ENCODE data around the gene STBD1. TPM values are rescaled to one million over a fixed set of nuclear protein-coding genes. Genes with fewer than 3 reads are reported as not detected.

STBD1 gene
- total RNA-seq, 4 donors from 2014 or later = 0.89 to 2.3 (median 1.1) TPM

DNA sequence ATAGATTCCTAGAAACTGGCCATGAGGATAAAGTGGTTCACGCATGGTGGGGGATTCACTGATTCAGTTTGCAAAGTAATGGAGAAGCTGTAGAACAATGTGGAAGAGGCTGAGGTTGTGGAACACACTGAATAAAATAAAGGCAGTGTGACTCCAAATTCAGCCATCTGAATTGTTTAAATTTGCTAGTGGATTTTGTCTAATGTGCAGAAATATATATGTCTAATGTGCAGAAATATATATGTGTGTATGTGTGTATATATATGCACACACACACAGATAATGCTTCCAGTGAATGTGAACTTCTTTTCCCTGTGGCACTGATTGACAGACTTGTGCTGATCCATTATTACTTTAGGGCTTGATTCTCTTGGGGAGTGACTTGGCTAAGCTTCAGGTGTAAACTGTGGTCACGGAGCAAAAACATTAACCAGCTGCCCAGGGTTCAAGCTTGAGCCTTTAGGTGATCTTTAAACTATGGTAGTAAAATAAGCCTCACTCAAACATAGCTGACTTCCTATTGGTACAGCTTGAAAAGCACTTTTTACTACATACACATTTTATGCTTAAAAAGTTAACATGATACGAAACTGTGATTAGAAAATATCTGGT lies 3.5 kb downstream of the STBD1 start:
- WGBS, 2 donors = 82 to 86% methylated on average over 3 of the region's 3 CpGs
- DNase-seq (ENCODE audit: low spot score in 2 of 2) = no peak
- intact Hi-C loops (cut with DNase I; ENCODE audit: low total_unique reads) = no loop called here
- H3K4me3 ChIP-seq (ENCODE audit: low read depth, poor library complexity, severe bottlenecking) = no peak overlapping the region
- TF ChIP-seq, protein P1, sequence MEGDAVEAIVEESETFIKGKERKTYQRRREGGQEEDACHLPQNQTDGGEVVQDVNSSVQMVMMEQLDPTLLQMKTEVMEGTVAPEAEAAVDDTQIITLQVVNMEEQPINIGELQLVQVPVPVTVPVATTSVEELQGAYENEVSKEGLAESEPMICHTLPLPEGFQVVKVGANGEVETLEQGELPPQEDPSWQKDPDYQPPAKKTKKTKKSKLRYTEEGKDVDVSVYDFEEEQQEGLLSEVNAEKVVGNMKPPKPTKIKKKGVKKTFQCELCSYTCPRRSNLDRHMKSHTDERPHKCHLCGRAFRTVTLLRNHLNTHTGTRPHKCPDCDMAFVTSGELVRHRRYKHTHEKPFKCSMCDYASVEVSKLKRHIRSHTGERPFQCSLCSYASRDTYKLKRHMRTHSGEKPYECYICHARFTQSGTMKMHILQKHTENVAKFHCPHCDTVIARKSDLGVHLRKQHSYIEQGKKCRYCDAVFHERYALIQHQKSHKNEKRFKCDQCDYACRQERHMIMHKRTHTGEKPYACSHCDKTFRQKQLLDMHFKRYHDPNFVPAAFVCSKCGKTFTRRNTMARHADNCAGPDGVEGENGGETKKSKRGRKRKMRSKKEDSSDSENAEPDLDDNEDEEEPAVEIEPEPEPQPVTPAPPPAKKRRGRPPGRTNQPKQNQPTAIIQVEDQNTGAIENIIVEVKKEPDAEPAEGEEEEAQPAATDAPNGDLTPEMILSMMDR (IDR thresholded peaks at IDR 0.05) = no peak

DNA sequence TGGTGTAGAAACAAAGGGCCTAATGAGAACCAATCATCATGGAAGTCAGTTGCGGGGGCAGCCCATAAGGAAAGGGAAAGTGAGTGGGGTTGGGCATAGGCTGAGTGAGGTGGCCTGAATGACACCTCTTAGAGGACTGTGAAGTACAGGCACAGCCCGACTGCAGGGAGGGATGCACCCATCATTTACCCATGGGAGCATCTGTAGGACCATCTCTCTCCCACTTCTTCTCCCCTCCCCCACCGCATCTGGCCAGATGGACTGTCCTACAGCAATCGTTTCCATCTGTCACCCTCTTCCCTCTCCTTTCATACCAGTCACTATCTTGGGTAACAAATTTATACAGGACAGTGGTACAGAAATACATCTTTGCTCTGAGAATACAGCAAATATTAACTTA lies 4.2 kb downstream of the STBD1 start:
- H3K4me3 ChIP-seq (ENCODE audit: low read depth, poor library complexity, severe bottlenecking) = no peak overlapping the region
- DNase-seq (ENCODE audit: low spot score in 2 of 2) = no peak
- WGBS, 2 donors = 74 to 79% methylated on average over 4 of the region's 4 CpGs
- intact Hi-C loops (cut with DNase I; ENCODE audit: low total_unique reads) = no loop called here
- TF ChIP-seq, protein P1 (IDR thresholded peaks at IDR 0.05) = no peak

DNA sequence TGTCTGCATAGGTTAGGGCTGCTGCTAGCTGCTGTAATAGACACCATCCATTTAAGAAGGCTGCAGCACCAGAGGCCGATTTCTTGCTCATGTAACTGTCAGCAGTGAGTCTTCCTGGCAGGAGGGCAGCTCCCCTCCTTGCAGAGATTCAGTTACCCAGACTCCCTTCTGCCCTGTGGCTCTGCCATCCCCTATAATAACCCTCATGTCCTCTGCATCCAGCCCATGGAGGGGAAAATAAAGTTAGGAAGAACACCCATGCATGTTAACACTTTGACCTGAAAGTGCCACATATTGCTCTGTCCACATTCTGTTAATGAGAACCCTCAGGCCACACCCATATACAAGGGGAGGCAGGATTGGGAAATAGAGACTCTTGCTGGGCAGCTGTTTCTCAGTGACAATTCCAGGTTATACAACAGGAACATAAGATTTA lies 5.4 kb downstream of the STBD1 start:
- DNase-seq (ENCODE audit: low spot score in 2 of 2) = no peak
- TF ChIP-seq, protein P1 (IDR thresholded peaks at IDR 0.05) = no peak
- WGBS, 2 donors = 38 to 39% methylated on average over 1 of the region's 1 CpG
- no peak overlapping the region for H3K4me3 ChIP-seq (ENCODE audit: low read depth, poor library complexity, severe bottlenecking)
- intact Hi-C loops (cut with DNase I; ENCODE audit: low total_unique reads) = no loop called here

DNA sequence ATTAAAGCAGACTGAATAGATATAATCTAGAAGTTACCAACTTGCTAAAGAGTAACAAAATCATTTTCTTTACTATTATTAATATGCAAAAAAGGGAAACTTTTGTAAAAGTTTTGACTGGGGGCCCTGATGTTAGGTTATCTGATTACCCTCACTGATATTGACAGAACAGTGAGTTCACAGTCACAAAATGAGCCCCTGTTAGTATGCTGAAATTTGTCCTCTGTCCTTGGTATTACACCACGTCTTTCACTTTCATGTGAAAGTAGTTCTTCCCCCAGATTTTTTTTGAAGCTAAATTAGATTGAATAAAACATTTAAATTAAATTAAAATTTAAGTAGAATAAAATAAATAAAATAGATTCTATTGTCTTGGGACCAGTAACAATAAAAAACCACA lies 5.9 kb downstream of the STBD1 start:
- 54 to 73% methylated on average over 1 of the region's 1 CpG for WGBS, 2 donors
- no peak overlapping the region for H3K4me3 ChIP-seq (ENCODE audit: low read depth, poor library complexity, severe bottlenecking)
- TF ChIP-seq, protein P1 (IDR thresholded peaks at IDR 0.05) = no peak
- no peak for TF ChIP-seq POLR2A (IDR thresholded peaks at IDR 0.05)
- intact Hi-C loops (cut with DNase I; ENCODE audit: low total_unique reads) = no loop called here
- no peak for DNase-seq (ENCODE audit: low spot score in 2 of 2)

DNA sequence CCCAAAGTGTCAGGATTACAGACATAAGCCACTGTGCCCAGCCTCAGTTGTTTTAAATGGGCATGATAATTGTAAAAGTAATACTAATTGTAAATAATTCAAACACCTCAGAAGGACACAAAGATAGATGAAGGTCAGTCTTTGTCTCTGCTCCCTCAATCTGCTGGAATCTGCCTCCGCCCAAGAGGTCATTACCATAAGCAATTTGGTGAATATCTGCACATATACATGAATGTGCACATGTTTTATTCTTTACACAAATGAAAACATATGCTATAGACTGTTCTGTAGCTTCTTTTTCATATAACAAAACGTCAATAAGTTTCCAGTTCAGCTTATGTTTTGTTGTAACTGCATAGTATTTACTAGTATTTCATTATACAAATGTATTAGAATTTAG lies 7.0 kb downstream of the STBD1 start:
- no peak for DNase-seq (ENCODE audit: low spot score in 2 of 2)
- intact Hi-C loops (cut with DNase I; ENCODE audit: low total_unique reads) = no loop called here
- 74 to 84% methylated on average over 2 of the region's 2 CpGs for WGBS, 2 donors
- no peak overlapping the region for H3K4me3 ChIP-seq (ENCODE audit: low read depth, poor library complexity, severe bottlenecking)
- no peak for TF ChIP-seq POLR2A (IDR thresholded peaks at IDR 0.05)
- TF ChIP-seq, protein P1 (IDR thresholded peaks at IDR 0.05) = no peak

DNA sequence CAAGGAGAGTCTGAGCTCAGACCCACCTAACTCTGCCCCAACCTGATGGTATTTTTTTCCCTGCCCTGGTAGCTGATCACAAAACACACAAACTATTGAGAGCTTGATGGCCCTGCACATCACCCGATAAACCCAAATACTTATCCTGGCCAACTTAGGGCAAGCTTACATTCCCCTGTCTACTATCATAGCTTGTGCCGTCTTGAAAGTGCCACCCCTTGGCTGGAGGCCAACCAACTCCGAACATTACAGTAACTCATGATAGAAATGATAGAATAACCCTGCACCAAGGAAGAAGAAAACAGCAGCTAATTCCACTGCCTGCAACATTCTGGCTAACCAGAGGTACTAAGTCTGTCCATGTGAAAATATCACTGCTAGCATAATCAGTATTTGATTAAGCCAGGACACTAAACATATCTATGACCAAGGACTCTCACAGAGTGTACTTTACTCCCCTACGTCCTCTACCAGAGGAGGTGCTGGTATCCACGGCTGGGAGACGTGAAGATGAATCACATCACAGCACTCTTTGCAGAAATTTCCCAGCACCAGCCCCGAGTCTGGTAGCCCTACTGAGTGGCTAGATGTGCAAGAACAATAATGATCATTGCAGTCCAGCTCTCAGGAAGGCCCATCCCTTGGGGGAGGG lies 8.9 kb downstream of the STBD1 start:
- no peak for DNase-seq (ENCODE audit: low spot score in 2 of 2)
- no peak for TF ChIP-seq POLR2A (IDR thresholded peaks at IDR 0.05)
- TF ChIP-seq, protein P1 (IDR thresholded peaks at IDR 0.05) = no peak
- intact Hi-C loops (cut with DNase I; ENCODE audit: low total_unique reads) = no loop called here
- H3K4me3 ChIP-seq (ENCODE audit: low read depth, poor library complexity, severe bottlenecking) = no peak overlapping the region
- 79 to 82% methylated on average over 7 of the region's 7 CpGs for WGBS, 2 donors

Measured in lower leg skin (tissue), 4 donors.